GM18873 (cell line): ENCODE results near the gene SLC17A7.

ENCODE experiments used
- ATAC-seq: cut with Tn5 transposase; IDR thresholded peaks from one replicate; pipeline ENCODE4 v1.9.1; 2021; ENCODE audit warnings: mild to moderate bottlenecking, moderate library complexity, moderate number of reproducible peaks; ENCODE audit not compliant: unreplicated experiment, low FRiP score

The SLC17A7 gene

GRCh38 chr19:49411681-49412326 is 29.5 kb downstream of the SLC17A7 start:
- ATAC-seq = no peak

- no peak for ATAC-seq
Observed at GRCh38 chr19:49409441-49410029, 31.8 kb downstream of the SLC17A7 start.

- no peak for ATAC-seq
Observed at GRCh38 chr19:49408816-49409440, 32.4 kb downstream of the SLC17A7 start.

GRCh38 chr19:49407482-49408015 is 33.8 kb downstream of the SLC17A7 start:
- ATAC-seq = no peak

GRCh38 chr19:49407079-49407478 is 34.2 kb downstream of the SLC17A7 start:
- no peak for ATAC-seq

GRCh38 chr19:49403404-49404187 is 37.7 kb downstream of the SLC17A7 start:
- no peak for ATAC-seq

- ATAC-seq = no peak
Observed at GRCh38 chr19:49400029-49400428, 41.3 kb downstream of the SLC17A7 start.

- ATAC-seq = no peak
Observed at GRCh38 chr19:49398931-49399330, 42.4 kb downstream of the SLC17A7 start.

GRCh38 chr19:49398001-49398615 is 43.2 kb downstream of the SLC17A7 start:
- ATAC-seq = no peak

GRCh38 chr19:49396738-49397505 is 44.4 kb downstream of the SLC17A7 start:
- ATAC-seq = no peak

- no peak for ATAC-seq
Observed at GRCh38 chr19:49395581-49396407, 45.5 kb downstream of the SLC17A7 start.

- no peak for ATAC-seq
Observed at GRCh38 chr19:49393881-49394280, 47.4 kb downstream of the SLC17A7 start.

GRCh38 chr19:49391581-49392399 is 49.5 kb downstream of the SLC17A7 start:
- peak; percentile 53 for ATAC-seq

- ATAC-seq = no peak
Observed at GRCh38 chr19:49390929-49391359, 50.4 kb downstream of the SLC17A7 start.

- ATAC-seq = no peak
Observed at GRCh38 chr19:49390131-49390928, 51.0 kb downstream of the SLC17A7 start.

- ATAC-seq = no peak
Observed at GRCh38 chr19:49389406-49389805, 51.9 kb downstream of the SLC17A7 start.

- ATAC-seq = no peak
Observed at GRCh38 chr19:49387936-49388372, 53.4 kb downstream of the SLC17A7 start, which contains the start of gene KASH5. KASH5 (plus strand) TSS chr19:49388249; CDS start chr19:49390884, 2,635 bp downstream.
